ENCODE results near the gene XRCC3.

DNA sequence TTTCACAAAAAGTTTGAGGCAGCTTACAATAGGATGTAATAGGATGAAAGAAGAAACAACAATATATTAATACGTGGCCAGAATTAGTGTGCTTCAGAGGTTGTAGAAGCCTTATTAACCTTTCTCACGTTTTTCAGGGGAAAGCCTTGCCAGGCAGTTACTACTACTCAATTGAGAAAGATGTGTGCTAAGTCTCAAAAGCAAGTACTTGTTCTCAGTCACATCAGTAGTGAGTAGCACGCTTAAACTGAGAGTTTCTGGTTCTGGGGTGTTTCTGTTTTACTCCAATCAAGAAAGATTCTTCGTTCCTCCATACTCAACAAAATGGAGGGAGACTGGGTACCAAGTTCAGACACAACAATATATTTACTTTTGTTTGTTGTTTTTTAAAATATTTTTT is 47.6 kb downstream of the XRCC3 start:
- TF ChIP-seq, protein P1, sequence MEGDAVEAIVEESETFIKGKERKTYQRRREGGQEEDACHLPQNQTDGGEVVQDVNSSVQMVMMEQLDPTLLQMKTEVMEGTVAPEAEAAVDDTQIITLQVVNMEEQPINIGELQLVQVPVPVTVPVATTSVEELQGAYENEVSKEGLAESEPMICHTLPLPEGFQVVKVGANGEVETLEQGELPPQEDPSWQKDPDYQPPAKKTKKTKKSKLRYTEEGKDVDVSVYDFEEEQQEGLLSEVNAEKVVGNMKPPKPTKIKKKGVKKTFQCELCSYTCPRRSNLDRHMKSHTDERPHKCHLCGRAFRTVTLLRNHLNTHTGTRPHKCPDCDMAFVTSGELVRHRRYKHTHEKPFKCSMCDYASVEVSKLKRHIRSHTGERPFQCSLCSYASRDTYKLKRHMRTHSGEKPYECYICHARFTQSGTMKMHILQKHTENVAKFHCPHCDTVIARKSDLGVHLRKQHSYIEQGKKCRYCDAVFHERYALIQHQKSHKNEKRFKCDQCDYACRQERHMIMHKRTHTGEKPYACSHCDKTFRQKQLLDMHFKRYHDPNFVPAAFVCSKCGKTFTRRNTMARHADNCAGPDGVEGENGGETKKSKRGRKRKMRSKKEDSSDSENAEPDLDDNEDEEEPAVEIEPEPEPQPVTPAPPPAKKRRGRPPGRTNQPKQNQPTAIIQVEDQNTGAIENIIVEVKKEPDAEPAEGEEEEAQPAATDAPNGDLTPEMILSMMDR (IDR thresholded peaks at IDR 0.05; ENCODE audit: insufficient read depth, low read length, poor library complexity, severe bottlenecking) = no peak
- no peak for TF ChIP-seq EZH2phosphoT487 (conservative IDR thresholded peaks at IDR 0.05; ENCODE audit: low read length)

Data from SU-DHL-6 (cell line).